ENCODE measurements around the gene SPATA16.
"Not testable (repeated sequence)": the region's sequence is repeated elsewhere in the genome, so short reads cannot be mapped to it uniquely, and the experiment has no call there.

The SPATA16 gene

GRCh38 chr3:172877011-172877410 is 264.0 kb downstream of the SPATA16 start:
- DNase-seq (ENCODE audit: low read depth in 2 of 2), result no peak

- no peak for DNase-seq (ENCODE audit: low read depth in 2 of 2)
Observed at GRCh38 chr3:172876297-172876696, 264.7 kb downstream of the SPATA16 start.

- no peak for DNase-seq (ENCODE audit: low read depth in 2 of 2)
Observed at GRCh38 chr3:172875039-172875438, 266.0 kb downstream of the SPATA16 start.

- no peak for DNase-seq (ENCODE audit: low read depth in 2 of 2)
Observed at GRCh38 chr3:172869784-172870518, 271.1 kb downstream of the SPATA16 start.

- DNase-seq (ENCODE audit: low read depth in 2 of 2), result no peak
Observed at GRCh38 chr3:172869368-172869771, 271.7 kb downstream of the SPATA16 start.

- DNase-seq (ENCODE audit: low read depth in 2 of 2), result no peak
Observed at GRCh38 chr3:172868582-172869200, 272.3 kb downstream of the SPATA16 start.

- DNase-seq (ENCODE audit: low read depth in 2 of 2), result not testable (repeated sequence)
Observed at GRCh38 chr3:172866726-172867350, 274.2 kb downstream of the SPATA16 start.

- DNase-seq (ENCODE audit: low read depth in 2 of 2), result no peak
Observed at GRCh38 chr3:172859041-172859440, 282.0 kb downstream of the SPATA16 start.

- DNase-seq (ENCODE audit: low read depth in 2 of 2), result no peak
Observed at GRCh38 chr3:172856795-172857742, 284.0 kb downstream of the SPATA16 start.

GRCh38 chr3:172855037-172855436 is 286.0 kb downstream of the SPATA16 start:
- DNase-seq (ENCODE audit: low read depth in 2 of 2), result no peak

GRCh38 chr3:172853921-172854666 is 286.9 kb downstream of the SPATA16 start:
- DNase-seq (ENCODE audit: low read depth in 2 of 2), result no peak

- DNase-seq (ENCODE audit: low read depth in 2 of 2), result no peak
Observed at GRCh38 chr3:172853005-172853404, 288.0 kb downstream of the SPATA16 start.

GRCh38 chr3:172848910-172849309 is 292.1 kb downstream of the SPATA16 start:
- DNase-seq (ENCODE audit: low read depth in 2 of 2), result no peak

- DNase-seq (ENCODE audit: low read depth in 2 of 2), result no peak
Observed at GRCh38 chr3:172847292-172847691, 293.7 kb downstream of the SPATA16 start.

GRCh38 chr3:172846706-172847105 is 294.3 kb downstream of the SPATA16 start:
- no peak for DNase-seq (ENCODE audit: low read depth in 2 of 2)

GRCh38 chr3:172846103-172846561 is 294.9 kb downstream of the SPATA16 start:
- DNase-seq (ENCODE audit: low read depth in 2 of 2), result no peak

- DNase-seq (ENCODE audit: low read depth in 2 of 2), result no peak
Observed at GRCh38 chr3:172844428-172844827, 296.6 kb downstream of the SPATA16 start.

GRCh38 chr3:172840913-172841312 is 300.1 kb downstream of the SPATA16 start:
- DNase-seq (ENCODE audit: low read depth in 2 of 2), result no peak

GRCh38 chr3:172840463-172840862 is 300.6 kb downstream of the SPATA16 start:
- no peak for DNase-seq (ENCODE audit: low read depth in 2 of 2)

- DNase-seq (ENCODE audit: low read depth in 2 of 2), result no peak
Observed at GRCh38 chr3:172839679-172840078, 301.4 kb downstream of the SPATA16 start.

Data from stimulated activated CD8-positive, alpha-beta memory T cell treated with anti-CD3 and anti-CD28 coated beads, Interleukin-2, amount 100 ng/mL, for 48 hours (primary cell).